HG02678 (cell line): ENCODE data around the gene MYBPHL.

ENCODE experiments used
- ATAC-seq: cut with Tn5 transposase; IDR thresholded peaks from one replicate; pipeline ENCODE4 v1.9.1; 2021; ENCODE audit warnings: mild to moderate bottlenecking, moderate library complexity; ENCODE audit not compliant: unreplicated experiment

MYBPHL gene

DNA sequence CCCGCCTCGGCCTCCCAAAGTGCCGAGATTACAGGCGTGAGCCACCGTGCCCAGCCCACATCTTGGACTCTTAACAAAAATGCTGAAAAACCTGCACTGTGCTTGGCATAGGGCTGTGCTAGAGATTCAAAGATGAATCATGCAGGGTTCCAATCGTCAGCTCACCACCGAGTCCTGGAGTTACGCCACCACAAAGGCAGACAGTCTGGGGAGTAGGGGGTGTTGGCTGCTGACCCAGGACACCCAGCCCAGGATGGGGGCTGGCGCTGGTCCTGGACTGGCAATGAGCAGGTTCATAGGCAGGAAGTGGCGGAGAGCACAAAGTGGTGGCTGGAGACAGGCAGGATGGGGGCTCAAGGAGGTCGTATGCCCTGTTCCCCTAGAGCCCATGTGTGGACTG, 39.8 kb downstream of the MYBPHL start:
- no peak for ATAC-seq

DNA sequence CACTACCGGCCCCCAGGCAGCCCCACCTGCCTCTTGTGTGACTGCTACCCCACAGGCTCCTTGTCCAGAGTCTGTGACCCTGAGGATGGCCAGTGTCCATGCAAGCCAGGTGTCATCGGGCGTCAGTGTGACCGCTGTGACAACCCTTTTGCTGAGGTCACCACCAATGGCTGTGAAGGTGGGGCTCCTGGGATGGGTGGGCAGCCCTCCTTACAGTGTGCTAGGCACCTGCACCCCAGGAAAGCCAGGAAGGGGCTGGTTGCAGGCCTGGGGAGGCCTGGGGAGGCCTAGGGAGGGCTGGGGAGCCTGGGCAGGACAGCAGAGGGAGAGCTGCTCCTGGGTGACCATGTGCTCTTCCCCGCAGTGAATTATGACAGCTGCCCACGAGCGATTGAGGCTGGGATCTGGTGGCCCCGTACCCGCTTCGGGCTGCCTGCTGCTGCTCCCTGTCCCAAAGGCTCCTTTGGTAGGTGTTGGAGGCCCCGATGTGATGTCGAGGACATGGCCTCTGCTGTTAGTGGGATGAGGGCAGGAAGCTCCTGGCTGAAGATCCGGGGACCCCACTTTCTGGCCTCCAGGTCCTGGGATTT, 41.0 kb downstream of the MYBPHL start:
- ATAC-seq = no peak

DNA sequence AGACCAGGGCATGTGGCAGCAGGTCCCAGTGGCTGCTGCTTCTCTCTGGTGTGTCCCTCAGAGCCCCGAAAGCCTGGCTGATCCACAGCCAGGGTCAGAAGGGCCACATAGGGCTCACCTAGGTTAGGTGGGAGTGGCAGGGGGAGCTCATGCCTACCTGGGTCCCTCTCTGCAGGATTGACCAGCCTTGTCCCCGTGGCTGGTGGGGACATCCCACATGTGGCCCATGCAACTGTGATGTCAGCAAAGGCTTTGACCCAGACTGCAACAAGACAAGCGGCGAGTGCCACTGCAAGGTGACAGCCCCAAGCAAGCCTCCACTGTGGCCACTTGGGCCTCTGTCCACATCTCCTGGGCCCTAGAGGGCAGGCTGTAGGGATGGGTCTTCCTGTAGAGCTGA, 41.8 kb downstream of the MYBPHL start:
- no peak for ATAC-seq

DNA sequence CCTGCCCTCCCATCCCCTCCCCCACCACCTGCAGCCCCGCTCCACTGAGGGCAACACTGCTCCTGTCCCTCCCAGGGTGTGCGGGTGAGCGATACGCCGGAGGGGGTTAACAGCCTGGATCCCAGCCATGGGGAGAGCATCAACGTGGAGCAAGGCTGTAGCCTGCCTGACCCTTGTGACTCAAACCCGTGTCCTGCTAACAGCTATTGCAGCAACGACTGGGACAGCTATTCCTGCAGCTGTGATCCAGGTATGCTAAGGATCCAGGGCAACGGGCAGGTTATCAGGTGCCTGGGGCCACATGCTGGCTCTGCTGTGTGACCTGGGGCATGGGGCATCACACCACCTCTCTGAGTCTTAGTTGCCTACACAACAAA, 42.4 kb downstream of the MYBPHL start:
- no peak for ATAC-seq

DNA sequence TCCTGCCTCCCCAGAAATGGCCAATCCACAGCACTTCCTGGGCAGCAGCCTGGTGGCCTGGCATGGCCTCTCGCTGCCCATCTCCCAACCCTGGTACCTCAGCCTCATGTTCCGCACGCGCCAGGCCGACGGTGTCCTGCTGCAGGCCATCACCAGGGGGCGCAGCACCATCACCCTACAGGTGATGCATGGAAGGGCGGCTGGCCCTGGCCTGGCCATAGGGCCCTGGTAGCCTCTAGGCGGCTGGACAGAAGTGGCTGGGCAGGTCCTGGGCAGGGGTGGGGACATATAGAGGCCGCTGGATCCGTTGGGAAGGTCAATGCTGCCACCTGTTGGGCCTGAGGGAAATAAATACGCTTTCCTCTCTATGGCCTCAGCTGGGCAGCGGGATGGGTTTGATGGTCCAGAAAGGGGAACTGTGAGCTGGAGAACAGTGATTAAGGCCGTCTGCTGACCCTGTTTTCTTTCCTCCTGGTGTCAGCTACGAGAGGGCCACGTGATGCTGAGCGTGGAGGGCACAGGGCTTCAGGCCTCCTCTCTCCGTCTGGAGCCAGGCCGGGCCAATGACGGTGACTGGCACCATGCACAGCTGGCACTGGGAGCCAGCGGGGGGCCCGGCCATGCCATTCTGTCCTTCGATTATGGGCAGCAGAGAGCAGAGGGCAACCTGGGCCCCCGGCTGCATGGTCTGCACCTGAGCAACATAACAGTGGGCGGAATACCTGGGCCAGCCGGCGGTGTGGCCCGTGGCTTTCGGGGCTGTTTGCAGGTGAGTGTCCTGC, 43.0 kb downstream of the MYBPHL start:
- ATAC-seq = peak; percentile 77

DNA sequence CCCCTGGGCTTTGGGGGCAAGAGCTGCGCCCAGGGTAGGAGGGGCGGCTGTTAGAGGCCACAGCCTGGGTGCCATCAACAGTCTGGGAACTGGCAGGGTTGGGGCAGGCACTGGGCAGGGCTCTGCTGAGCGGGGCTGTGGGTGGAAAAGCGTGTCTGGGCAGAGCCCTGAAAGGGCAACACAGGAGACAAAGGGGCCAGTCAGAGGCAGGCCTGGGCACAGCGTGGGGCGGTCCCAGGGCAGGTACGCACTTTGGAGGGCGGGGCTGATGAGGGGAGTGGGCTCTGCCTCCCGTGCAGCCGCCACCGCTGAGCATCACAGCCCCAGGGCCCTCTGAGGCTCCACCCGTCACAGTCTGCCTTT, 43.6 kb downstream of the MYBPHL start:
- ATAC-seq = peak; percentile 10

DNA sequence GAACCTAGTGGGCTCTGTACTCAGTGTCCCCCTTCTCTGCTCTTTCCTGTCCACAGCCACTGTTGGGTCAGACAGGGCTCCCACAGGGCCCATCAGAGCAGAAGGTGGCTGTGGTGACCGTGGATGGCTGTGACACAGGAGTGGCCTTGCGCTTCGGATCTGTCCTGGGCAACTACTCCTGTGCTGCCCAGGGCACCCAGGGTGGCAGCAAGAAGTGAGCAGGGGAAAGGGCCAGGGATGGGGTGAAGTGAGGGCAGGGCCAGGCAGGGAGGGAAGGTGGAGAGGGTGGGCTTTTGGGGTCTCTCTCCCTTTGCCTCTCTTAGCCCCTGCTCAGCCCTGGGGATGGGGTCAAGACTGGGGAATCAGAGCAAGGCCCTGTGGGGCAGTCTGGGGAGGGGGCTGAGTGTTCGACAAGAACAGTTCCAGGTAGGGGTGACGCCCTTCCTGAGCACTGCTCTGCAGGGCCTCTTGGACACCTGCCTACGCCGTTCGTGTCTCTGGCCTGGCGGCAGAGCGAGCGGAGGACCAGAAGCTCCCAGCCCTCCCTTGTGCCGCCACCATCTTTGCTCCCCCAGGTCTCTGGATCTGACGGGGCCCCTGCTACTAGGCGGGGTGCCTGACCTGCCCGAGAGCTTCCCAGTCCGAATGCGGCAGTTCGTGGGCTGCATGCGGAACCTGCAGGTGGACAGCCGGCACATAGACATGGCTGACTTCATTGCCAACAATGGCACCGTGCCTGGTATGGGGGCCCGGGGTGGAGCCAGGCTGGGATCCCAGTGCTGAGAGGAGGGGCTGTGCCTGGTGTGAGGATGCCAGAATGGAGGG, 44.4 kb downstream of the MYBPHL start:
- no peak for ATAC-seq

DNA sequence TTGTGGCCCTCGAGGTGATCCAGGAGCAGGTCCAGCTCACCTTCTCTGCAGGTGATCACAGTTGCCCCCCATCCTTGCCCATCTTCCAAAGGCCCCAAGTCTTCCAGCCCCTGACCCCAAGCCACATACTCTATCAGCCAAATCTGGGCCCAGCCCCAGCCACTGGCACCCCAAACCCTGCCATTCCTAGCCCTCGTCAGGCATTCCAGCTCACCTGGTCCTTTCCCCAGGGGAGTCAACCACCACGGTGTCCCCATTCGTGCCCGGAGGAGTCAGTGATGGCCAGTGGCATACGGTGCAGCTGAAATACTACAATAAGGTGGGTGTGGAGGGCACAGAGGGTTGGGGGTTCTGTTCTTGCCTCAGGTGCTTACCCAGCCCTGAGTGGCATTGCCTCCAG, 45.2 kb downstream of the MYBPHL start:
- no peak for ATAC-seq

DNA sequence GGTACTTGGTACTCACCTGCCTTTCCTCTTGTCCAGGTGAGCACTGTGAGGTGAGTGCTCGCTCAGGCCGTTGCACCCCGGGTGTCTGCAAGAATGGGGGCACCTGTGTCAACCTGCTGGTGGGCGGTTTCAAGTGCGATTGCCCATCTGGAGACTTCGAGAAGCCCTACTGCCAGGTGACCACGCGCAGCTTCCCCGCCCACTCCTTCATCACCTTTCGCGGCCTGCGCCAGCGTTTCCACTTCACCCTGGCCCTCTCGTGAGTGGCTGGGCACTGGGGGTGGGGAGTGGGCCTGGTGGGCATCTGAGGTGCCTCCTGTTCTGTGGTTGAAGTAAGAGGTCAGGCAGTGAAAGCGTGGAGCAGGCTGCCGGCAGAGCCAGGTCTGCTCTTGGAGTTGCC, 45.8 kb downstream of the MYBPHL start:
- no peak for ATAC-seq

DNA sequence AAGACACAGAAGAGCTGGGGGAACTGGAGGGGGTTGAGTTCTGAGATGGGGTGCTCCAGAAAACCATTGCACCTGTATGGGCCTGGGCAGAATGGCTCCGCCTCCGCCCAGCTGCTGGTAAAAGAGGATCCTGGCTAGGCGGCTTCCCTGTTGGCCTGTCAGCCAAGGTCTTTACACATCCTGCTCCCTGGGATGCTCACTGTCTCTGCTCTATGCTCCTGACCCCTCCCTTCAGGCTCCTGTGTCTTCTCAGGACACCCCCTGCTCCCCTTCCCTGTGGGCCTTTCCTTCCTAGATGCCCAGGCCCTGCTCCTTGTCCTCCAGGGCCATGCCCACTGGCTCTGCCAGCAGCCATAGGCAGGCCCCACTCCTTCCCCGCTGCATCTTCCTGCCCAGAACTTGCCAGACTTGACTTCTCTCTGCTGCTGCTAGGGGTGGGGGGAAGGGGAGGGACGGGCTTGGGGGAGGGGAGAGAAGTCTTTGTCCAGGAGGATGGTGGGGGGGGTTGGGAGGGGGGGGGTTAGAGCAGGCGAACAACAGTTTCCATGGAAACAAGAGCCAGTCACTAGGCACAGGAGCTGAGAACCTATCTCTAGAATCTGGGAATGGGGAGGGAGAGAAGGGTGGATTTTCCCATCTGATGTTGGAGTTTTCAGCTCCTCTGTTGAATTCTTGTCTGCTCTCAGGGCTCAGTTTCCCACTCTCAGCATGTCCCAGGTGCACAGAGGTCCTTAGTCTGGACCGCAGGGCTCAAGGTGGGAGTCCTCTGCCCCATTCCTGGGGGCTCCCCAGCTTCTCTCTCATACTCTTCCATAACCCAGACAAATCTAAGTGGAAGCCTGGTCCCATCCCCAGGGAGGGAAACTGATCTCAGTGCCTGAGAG, 46.9 kb downstream of the MYBPHL start:
- ATAC-seq = no peak

DNA sequence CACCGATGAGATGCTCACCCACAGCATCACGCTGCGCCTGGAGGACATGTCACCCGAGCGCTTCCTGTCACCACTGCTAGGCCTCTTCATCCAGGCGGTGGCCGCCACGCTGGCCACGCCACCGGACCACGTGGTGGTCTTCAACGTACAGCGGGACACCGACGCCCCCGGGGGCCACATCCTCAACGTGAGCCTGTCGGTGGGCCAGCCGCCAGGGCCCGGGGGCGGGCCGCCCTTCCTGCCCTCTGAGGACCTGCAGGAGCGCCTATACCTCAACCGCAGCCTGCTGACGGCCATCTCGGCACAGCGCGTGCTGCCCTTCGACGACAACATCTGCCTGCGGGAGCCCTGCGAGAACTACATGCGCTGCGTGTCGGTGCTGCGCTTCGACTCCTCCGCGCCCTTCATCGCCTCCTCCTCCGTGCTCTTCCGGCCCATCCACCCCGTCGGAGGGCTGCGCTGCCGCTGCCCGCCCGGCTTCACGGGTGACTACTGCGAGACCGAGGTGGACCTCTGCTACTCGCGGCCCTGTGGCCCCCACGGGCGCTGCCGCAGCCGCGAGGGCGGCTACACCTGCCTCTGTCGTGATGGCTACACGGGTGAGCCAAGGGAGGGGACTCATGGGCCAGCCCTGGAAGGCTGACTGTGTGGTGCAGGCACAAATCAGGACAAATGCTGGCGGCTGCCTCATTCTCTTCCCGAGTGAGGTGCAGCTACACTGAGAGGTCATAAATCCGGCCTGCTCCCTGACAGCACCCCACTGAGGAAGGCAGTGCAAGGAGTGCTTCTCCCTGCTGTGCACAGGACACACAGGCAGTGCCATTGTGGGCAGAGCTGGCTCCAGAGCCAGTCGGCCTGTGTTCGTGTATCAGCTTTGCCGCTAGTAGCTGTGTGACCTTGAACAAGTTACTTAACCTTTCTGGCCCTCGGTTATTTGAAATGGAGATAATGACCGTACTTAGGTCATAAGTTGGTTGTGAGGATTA, 48.0 kb downstream of the MYBPHL start:
- no peak for ATAC-seq

DNA sequence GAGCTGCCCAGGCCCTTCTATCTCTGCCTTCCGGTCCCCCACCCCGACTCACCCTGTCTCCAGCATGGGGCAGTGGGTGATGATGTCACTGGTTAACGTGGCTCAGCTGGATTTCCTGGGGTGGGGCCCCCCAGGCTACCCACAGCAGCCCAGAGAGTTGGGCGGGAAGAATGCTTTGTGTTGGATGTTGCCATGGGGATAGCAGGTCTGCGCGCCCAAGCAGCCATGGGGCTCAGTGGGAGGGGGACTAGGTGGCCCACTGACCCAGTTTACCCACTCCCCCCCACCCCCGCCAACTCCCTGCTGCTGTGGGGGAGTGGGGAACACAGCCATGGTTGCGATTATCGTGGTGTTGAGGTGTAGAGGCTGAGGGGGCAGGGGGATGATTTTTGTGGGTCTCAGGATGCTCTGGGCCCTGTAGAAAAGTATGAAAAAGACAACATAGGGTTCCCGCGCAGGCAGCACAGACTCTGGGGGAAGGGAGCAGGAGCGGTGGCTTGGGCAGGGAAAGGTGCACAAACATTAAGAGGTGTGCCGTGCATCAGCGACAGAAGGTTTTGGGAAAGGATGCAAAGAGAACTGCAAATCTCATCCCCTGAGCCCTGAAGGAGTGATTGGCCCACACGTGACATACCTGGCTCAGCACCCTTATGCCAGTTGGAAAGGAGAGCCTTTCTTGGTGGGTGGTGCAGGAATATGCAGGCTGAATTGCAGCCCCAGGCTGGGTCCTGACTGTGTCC, 49.0 kb downstream of the MYBPHL start:
- no peak for ATAC-seq

DNA sequence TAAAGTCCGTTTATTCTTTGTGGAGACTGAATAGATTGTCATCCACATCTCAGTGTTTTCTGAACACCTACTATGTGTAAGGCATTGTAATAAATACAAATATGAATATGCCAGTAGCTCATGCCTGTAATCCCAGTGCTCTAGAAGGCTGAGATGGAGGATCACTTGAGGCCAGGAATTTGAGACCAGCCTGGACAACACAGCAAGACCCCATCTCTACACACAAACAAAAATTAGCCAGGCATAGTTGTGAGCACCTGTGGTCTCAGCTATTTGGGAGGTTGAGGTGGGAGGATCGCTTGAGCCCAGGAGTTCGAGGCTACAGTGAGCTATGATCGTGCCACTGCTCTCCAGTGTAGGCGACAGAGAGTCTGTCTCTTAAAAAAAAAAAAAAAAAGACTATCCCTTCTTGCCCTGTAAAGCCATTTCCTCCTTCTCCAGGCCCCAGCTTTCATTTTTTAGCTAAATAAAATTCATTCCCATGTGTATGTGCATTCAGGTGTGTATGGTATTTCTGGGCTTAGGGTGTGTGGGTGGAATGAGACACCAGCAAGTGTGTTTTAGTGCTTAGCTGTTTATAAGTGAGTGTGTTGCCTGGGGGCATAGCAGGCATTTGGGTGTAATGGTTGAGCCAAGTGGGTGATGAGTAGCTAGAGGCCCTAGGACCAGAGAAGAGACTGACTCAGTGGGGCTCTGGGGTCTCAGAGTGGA, 49.7 kb downstream of the MYBPHL start:
- ATAC-seq = no peak

DNA sequence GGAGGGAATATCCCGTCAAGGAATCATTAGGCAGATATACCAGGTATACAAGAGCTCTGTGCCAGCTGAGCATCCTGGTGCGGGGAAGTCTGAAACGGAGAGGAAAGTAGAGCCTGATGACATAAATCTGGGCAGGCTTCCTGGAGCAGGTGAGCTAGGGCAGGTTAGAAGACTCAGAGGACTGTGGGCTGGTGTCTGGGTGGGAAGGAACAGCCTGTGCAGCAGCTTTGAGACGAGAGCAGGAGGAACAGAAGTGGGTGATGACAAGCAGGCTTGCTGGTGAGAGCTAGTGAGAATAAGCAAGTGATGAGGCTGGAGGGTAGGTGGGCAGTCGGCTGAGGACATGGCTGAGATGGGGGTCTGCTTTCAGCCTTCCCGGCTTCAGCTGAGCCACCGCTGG, 50.7 kb downstream of the MYBPHL start:
- ATAC-seq = no peak

DNA sequence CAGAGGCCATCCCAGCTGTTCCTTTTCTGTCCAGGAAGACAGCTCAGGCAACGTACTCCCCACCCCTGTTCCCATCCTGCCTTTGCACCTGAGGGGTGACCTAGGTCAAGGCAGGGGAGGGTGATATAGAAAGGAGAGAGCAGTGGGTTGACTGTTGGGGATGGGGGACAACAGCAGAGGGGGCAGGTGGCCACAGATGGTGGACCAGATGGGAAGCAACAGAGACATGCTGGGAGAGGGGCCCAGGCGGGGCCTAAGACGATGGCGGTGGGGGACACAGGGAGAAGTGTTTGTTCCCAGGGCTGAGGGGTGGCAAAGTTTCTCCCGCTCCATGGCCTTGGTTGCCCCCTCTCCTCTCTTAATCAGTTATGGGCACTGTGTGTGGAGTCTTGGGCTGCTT, 51.1 kb downstream of the MYBPHL start:
- ATAC-seq = no peak

DNA sequence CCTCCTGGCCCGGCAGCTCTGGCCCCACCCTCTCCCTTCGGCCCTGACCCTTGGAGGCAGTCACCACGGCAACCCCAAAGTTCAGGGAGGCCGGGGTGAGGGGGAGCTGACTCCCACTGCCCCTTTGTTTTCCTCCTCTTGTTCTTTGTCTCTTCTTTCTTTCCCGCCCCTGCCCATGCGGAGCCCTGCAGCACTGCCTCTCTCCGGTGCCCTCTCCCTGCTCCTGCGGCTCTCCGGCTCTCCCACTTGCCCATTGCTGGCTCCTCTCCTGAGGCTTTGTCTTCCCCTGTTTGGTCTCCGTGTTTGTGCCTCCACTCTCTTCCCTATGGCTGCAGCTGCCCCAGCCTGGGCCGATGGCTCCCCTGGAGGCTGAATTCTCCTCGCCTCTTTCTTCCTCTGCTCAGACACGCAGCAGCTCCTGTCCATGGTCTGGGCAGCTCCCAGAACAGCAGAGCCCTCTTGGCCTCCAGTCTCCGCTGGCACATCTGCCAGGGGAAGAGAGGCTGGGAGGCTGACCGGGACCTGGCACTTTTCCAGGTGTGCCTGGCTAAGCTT, 51.6 kb downstream of the MYBPHL start:
- no peak for ATAC-seq

DNA sequence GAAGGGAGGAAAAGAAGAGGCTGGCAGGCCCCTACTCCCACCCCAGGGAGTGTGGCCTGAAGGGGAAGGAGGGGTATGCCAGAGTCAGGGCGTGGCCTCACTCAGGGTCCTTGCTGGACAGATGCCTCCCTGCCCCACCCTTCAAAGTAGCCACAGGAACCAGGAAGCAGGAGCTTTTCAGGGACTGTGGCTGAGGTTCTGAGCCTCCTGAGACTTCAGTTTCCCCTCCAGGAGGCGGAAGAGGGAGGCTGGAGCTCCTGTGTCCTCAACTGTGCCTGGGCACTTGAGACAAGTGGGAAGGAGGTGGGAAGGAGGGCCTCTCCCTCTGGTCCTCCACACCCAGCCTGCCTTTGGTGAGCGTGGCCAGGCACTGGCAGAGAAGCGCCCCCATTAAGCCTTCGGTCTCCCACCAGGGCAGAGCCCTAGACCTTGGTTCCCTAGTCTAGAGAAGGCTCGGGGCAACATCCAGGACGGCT, 52.2 kb downstream of the MYBPHL start:
- ATAC-seq = no peak
